Thoracic aorta (tissue), 2 donors: ENCODE data around the gene GNAI2. TPM values are rescaled to one million over a fixed set of nuclear protein-coding genes. Genes with fewer than 3 reads are reported as not detected.

Experiments used
- ATAC-seq: fragments of 150-250 bp; one replicate; pipeline ENCODE4 v1.8.0; 2017; ENCODE audit warnings: low read depth; ENCODE audit not compliant: insufficient number of reproducible peaks, low FRiP score
- DNase-seq: peaks from one replicate; pipeline ENCODE4 v3.0.0-alpha.2; 2020; ENCODE audit warnings: low spot score
- H3K27ac ChIP-seq, 2 donors: fragments of 200-600 bp; sonication (generic); 1 replicate in 1 of 2; 2 replicates in 1 of 2; pipeline ENCODE4 v1.5.1; 2016; ENCODE audit warnings: mild to moderate bottlenecking in 2 of 2, moderate library complexity in 2 of 2
- H3K27me3 ChIP-seq: fragments of 200-600 bp; sonication (generic); replicated peaks from 2 replicates; pipeline ENCODE4 v1.6.0; 2016; ENCODE audit warnings: mild to moderate bottlenecking; ENCODE audit not compliant: insufficient read depth
- H3K36me3 ChIP-seq: fragments of 200-600 bp; sonication (generic); one replicate; pipeline ENCODE4 v1.5.1; 2016
- H3K4me1 ChIP-seq, 2 donors: fragments of 200-600 bp; sonication (generic); 1 replicate in 1 of 2; 2 replicates in 1 of 2; pipeline versions ENCODE4 v1.5.1 to v1.6.0; 2016; ENCODE audit warnings: low read depth in 2 of 2, mild to moderate bottlenecking in 1 of 2; ENCODE audit not compliant: control insufficient read depth in 1 of 2
- H3K4me3 ChIP-seq: fragments of 200-600 bp; sonication (generic); 2 replicates; pipeline ENCODE4 v1.5.1; 2016; ENCODE audit warnings: mild to moderate bottlenecking
- H3K9me3 ChIP-seq: fragments of 200-600 bp; sonication (generic); 2 replicates; pipeline ENCODE4 v1.5.1; 2016
- total RNA-seq, 2 donors: library from RNA; depleted of rRNA; stranded (reverse); fragments of >200 nt; gene quantifications; one replicate each; pipeline versions ENCODE4 v1.1.0 to v1.2.3, GENCODE V29; 2016
- TF ChIP-seq, protein P1 (sequence below): fragments of 200-600 bp; sonication (generic); IDR thresholded peaks from one replicate; pipeline ENCODE4 v1.5.1; 2019; ENCODE audit warnings: antibody characterized with exemption

Gene GNAI2
- total RNA-seq, 2 donors from 2014 or later, result 183 to 337 TPM

DNA sequence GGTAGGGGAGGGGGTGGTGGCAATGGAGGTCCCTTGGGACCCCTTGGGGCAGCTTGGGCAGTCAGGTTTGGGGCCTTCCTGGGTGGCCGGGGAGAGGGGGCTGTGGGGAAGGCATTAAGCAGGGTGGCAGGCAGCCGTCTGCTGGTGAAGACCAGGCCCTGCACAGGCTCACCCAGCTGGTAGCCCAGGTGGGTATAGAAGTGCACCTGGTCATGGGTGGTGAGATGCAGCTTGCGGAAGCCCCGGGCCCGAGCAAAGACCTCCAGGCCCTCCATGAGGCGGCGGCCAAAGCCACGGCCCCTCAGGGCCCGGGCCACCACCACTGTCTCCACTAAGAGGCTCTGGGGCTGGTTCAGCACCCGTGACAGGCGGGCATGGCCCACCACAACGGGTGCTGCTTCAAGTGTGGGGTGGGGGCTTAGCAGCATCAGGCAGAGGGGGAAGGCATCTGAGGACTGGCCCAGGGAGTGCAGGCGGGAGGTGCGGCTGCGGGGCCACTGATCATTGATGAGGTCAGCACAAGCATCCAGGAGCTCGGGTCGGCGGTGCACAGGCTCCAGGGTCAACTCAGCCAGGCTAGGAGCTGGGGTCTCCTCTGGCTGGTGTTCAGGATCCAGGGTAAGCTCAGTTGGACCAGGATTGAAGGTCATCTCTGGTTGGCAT is 60.8 kb downstream of the GNAI2 start:
- H3K27me3 ChIP-seq, result no peaks in the 10 kb centered on the region
- DNase-seq (no peak), ATAC-seq (no peak)
- H3K4me1 ChIP-seq, result peaks cover 19 to 36% of the 10 kb centered on the region in 2 donors
- H3K36me3 ChIP-seq, result no peaks in the 10 kb centered on the region
- no peak overlapping the region for H3K4me3 ChIP-seq
- H3K9me3 ChIP-seq, result no peaks in the 10 kb centered on the region
- no peak overlapping the region for H3K27ac ChIP-seq
- TF ChIP-seq, protein P1, sequence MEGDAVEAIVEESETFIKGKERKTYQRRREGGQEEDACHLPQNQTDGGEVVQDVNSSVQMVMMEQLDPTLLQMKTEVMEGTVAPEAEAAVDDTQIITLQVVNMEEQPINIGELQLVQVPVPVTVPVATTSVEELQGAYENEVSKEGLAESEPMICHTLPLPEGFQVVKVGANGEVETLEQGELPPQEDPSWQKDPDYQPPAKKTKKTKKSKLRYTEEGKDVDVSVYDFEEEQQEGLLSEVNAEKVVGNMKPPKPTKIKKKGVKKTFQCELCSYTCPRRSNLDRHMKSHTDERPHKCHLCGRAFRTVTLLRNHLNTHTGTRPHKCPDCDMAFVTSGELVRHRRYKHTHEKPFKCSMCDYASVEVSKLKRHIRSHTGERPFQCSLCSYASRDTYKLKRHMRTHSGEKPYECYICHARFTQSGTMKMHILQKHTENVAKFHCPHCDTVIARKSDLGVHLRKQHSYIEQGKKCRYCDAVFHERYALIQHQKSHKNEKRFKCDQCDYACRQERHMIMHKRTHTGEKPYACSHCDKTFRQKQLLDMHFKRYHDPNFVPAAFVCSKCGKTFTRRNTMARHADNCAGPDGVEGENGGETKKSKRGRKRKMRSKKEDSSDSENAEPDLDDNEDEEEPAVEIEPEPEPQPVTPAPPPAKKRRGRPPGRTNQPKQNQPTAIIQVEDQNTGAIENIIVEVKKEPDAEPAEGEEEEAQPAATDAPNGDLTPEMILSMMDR, result no peak

DNA sequence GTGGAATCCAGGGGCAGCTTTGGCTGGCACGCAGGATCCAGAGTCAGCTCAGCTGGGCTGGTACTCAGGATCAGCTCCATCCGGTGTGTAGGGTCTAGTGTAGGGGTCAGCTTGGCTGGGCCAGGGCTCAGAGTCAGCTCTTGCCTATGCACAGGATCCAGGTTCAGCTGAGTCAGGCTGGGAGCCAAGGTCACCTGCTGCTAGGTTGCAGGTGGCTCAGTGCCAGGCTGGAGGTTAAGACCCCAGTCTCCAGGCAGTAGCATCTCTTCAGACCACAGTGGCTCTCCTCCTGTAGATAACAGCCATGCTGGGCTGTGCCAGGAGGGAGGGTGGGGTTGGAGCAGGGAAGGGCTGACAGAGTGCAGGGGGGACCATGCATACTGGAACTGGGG is 61.4 kb downstream of the GNAI2 start:
- no peak for DNase-seq
- no peak for ATAC-seq
- Histone ChIP-seq H3K4me3 (no peak overlapping the region), H3K36me3 (no peaks in the 10 kb centered on the region), H3K27me3 (no peaks in the 10 kb centered on the region), H3K27ac (no peak overlapping the region), H3K4me1 (peaks cover 19 to 36% of the 10 kb centered on the region in 2 donors), H3K9me3 (no peaks in the 10 kb centered on the region)
- TF ChIP-seq, protein P1, result no peak

DNA sequence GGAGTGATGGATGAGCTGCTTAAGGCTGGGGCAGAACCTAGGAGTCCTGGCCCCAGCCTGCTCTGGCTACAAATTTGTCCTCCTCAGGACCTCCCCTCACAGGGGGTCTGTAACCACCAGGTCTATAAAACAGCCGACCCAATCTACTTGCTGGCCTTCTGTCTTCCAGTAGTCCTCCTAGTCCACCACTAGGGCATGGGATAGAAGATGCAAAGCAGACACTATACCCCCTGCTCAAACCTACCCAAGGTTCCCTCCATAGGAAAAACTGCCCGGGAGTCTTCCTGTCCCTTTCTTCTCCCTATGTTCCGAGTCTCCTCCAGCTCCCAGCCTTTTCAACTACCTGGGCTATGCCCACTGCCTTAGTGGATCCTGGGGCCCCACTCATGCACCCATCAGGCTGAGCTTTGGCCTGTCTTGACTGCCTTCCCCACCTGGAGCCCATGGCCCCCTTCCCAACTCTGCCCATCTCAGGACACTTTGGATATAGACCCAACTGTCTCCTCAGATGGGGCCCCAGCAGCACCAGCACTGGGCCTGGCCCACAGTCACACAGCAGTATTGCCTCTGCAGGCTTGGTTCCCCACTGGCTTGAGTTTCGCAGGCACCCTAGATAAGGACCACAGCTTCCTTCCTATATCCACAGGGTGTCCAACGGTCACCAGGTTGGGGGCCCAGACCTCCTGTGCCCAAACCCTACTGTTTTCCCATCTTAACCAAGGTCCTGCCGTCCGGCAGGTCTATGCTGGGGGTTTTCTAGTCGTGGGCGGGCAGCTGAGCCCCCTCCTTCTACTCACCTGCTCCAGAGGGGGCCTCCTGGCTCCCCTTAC is 62.1 kb downstream of the GNAI2 start:
- Histone ChIP-seq H3K27ac (peak overlapping the region; percentile 72 to 80), H3K36me3 (no peaks in the 10 kb centered on the region), H3K4me3 (peak overlapping the region; percentile 94), H3K4me1 (peaks cover 16 to 30% of the 10 kb centered on the region in 2 donors), H3K9me3 (no peaks in the 10 kb centered on the region), H3K27me3 (no peaks in the 10 kb centered on the region)
- TF ChIP-seq, protein P1, result peak; percentile 21
- no peak for ATAC-seq
- DNase-seq, result no peak

DNA sequence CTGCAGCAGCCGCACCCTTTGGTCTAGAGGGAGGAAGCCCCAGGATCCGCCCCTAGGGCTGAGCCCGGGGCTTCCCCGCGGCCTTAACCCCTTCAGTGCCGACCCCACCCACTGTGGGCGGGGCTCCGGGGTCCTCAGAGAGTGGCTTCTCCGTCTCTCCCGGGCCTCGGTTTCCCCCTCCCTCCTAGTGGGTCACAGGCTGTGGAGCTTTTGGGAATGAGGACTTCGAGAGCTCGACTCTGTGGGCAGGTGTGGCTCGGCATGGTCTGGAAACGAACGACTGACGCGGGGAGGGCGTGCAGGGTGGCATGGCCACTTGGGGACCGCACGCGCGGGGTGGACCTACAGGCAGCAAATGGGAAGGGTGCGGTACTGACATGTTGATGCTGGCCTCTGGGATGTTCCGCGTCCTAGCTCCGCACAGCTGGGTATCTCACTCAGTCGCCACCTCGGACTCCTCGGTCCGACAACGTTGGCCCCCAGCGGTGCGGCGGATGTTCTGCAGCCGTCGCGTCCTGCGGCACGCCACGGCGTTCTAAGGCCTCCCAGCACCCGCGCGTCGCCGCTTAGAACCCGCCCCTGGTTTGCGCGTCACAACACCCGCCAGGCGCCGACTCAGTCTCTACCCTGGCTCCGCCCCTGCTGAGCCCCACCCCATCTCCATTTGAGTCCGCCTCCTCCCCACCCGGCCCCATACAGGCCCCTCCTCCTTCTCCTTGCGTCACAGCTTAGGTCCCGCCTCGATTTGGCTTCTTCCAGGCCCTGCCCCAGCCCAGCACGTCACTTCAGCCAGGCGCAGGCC is 63.0 kb downstream of the GNAI2 start, which contains the start of the genes HYAL3 and NAA80:
Gene HYAL3, minus strand, starts transcription at position 570 of the 802 bp plus-strand sequence. CDS start 3,803 bp downstream, outside the sequence.
Gene NAA80, minus strand, starts transcription at position 570 of the 802 bp plus-strand sequence. CDS start 1,942 bp downstream, outside the sequence.
- TF ChIP-seq, protein P1, result peak; percentile 50
- H3K4me3 ChIP-seq, result peak within 1 kb of the TSS; percentile 94
- no peaks in the 10 kb centered on the region for H3K9me3 ChIP-seq
- H3K36me3 ChIP-seq, result no peaks in the 10 kb centered on the region
- DNase-seq, result peak; percentile 99
- H3K27me3 ChIP-seq, result no peaks in the 10 kb centered on the region
- peak within 1 kb of the TSS; percentile 72 to 87 for H3K27ac ChIP-seq
- peaks cover 16 to 25% of the 10 kb centered on the region in 2 donors for H3K4me1 ChIP-seq
- ATAC-seq, result peak; percentile 82
